ENCODE measurements around the gene LAMP2.

GRCh38 chrX:120452131-120452530 lies 17.0 kb downstream of the LAMP2 start:
- TF ChIP-seq CTCF (IDR thresholded peaks at IDR 0.05) (peak in 9 of 12 donors; percentile 10 to 47 (median 30)), POLR2A (IDR thresholded peaks at IDR 0.05) (no peak)

Measured in heart left ventricle (tissue), 13 donors.